ENCODE data around the gene CST5. TPM values are rescaled to one million over a fixed set of nuclear protein-coding genes. Genes with fewer than 3 reads are reported as not detected.
"Not testable (repeated sequence)": the region's sequence is repeated elsewhere in the genome, so short reads cannot be mapped to it uniquely, and the experiment has no call there.

CST5 gene
- total and polyA plus RNA-seq, 2 donors (not counting 3 experiments of a cell fraction or from before 2014, with no cell fraction given) = not detected

GRCh38 chr20:23907579-23907978 lies 28.0 kb upstream of the CST5 start:
- Histone ChIP-seq H4K20me1 (replicated peaks; ENCODE audit: control insufficient read depth, extremely low read depth, insufficient read depth, low read length) (no peaks in the 10 kb centered on the region), H3K36me3 (ENCODE audit: control insufficient read depth in 2 of 2, extremely low read depth in 1 of 2, insufficient read depth in 2 of 2, low read length in 2 of 2) (no peaks in the 10 kb centered on the region), H3K79me2 (ENCODE audit: control insufficient read depth, insufficient read depth, low read length) (no peaks in the 10 kb centered on the region), H3K9ac (replicated peaks; ENCODE audit: extremely low read depth, insufficient read depth, low read length) (no peak overlapping the region), H3K4me2 (ENCODE audit: insufficient read depth, low read length) (no peak overlapping the region), H3K27me3 (ENCODE audit: control insufficient read depth in 2 of 2, insufficient read depth in 2 of 2, low read length in 2 of 2) (no peaks in the 10 kb centered on the region), H3K9me3 (replicated peaks; ENCODE audit: control insufficient read depth, insufficient read depth, low read length) (no peaks in the 10 kb centered on the region), H3K9me1 (replicated peaks; ENCODE audit: control insufficient read depth, extremely low read depth, insufficient read depth, low read length) (no peaks in the 10 kb centered on the region), H3K27ac (ENCODE audit: insufficient read depth, low read depth, low read length) (no peak overlapping the region), H3K4me3 (replicated peaks in 1 of 3; ENCODE audit: insufficient read depth in 1 of 3, low read depth in 1 of 3, low read length in 3 of 3) (no peak overlapping the region), H3K4me1 (ENCODE audit: control insufficient read depth, extremely low read depth, insufficient read depth, low read length) (no peaks in the 10 kb centered on the region), H2AFZ (ENCODE audit: low read depth, low read length) (no peak overlapping the region)
- FAIRE-seq = no peak
- ChIA-PET POLR2A (no interaction called here), CTCF (no interaction called here)
- DNase-seq (ENCODE audit: low read depth, low spot score) = no peak
- no peak for TF ChIP-seq CTCF (IDR thresholded peaks at IDR 0.05; ENCODE audit: extremely low read depth in 1 of 2, insufficient read depth in 1 of 2, low read depth in 1 of 2, low read length in 2 of 2)
- no peak for TF ChIP-seq MYC (IDR thresholded peaks at IDR 0.05; ENCODE audit: low read depth, low read length)
- TF ChIP-seq GATA2 (IDR thresholded peaks at IDR 0.05; ENCODE audit: insufficient read depth, insufficient read length, low read depth, low read length) = no peak
- no peak for TF ChIP-seq FOS (IDR thresholded peaks at IDR 0.05; ENCODE audit: borderline replicate concordance, insufficient read depth, low read length)
- BruUV-seq (replicated peaks) = no TSS peak
- dilution Hi-C loops (cut with MboI; ENCODE audit: extremely low pct_ligation_motif_present, low sequenced_read_pairs) (no loop called here), intact Hi-C loops (cut with micrococcal nuclease) (no loop called here)

- H3K9me3 ChIP-seq (replicated peaks; ENCODE audit: control insufficient read depth, insufficient read depth, low read length); H2AFZ ChIP-seq (ENCODE audit: low read depth, low read length); H3K27me3 ChIP-seq (ENCODE audit: control insufficient read depth in 2 of 2, insufficient read depth in 2 of 2, low read length in 2 of 2); H3K9me1 ChIP-seq (replicated peaks; ENCODE audit: control insufficient read depth, extremely low read depth, insufficient read depth, low read length); POLR2A ChIA-PET; H3K4me2 ChIP-seq (ENCODE audit: insufficient read depth, low read length); H3K4me1 ChIP-seq (ENCODE audit: control insufficient read depth, extremely low read depth, insufficient read depth, low read length); H3K9ac ChIP-seq (replicated peaks; ENCODE audit: extremely low read depth, insufficient read depth, low read length); H4K20me1 ChIP-seq (replicated peaks; ENCODE audit: control insufficient read depth, extremely low read depth, insufficient read depth, low read length); H3K79me2 ChIP-seq (ENCODE audit: control insufficient read depth, insufficient read depth, low read length); H3K27ac ChIP-seq (ENCODE audit: insufficient read depth, low read depth, low read length); CTCF ChIA-PET; BruUV-seq (replicated peaks); H3K36me3 ChIP-seq (ENCODE audit: control insufficient read depth in 2 of 2, extremely low read depth in 1 of 2, insufficient read depth in 2 of 2, low read length in 2 of 2); DNase-seq (ENCODE audit: low read depth, low spot score); intact Hi-C loops (cut with micrococcal nuclease); FAIRE-seq; H3K4me3 ChIP-seq (replicated peaks in 1 of 3; ENCODE audit: insufficient read depth in 1 of 3, low read depth in 1 of 3, low read length in 3 of 3); dilution Hi-C loops (cut with MboI; ENCODE audit: extremely low pct_ligation_motif_present, low sequenced_read_pairs): not testable (repeated sequence)
Measured at GRCh38 chr20:23902396-23902795, 22.8 kb upstream of the CST5 start.

GRCh38 chr20:23890867-23891266 lies 11.3 kb upstream of the CST5 start:
- H3K27ac ChIP-seq (ENCODE audit: insufficient read depth, low read depth, low read length); FAIRE-seq; H3K36me3 ChIP-seq (ENCODE audit: control insufficient read depth in 2 of 2, extremely low read depth in 1 of 2, insufficient read depth in 2 of 2, low read length in 2 of 2); H3K4me2 ChIP-seq (ENCODE audit: insufficient read depth, low read length); dilution Hi-C loops (cut with MboI; ENCODE audit: extremely low pct_ligation_motif_present, low sequenced_read_pairs); DNase-seq (ENCODE audit: low read depth, low spot score); H3K4me3 ChIP-seq (replicated peaks in 1 of 3; ENCODE audit: insufficient read depth in 1 of 3, low read depth in 1 of 3, low read length in 3 of 3); H3K9me1 ChIP-seq (replicated peaks; ENCODE audit: control insufficient read depth, extremely low read depth, insufficient read depth, low read length); H4K20me1 ChIP-seq (replicated peaks; ENCODE audit: control insufficient read depth, extremely low read depth, insufficient read depth, low read length); H3K9me3 ChIP-seq (replicated peaks; ENCODE audit: control insufficient read depth, insufficient read depth, low read length); H3K9ac ChIP-seq (replicated peaks; ENCODE audit: extremely low read depth, insufficient read depth, low read length); H2AFZ ChIP-seq (ENCODE audit: low read depth, low read length); H3K27me3 ChIP-seq (ENCODE audit: control insufficient read depth in 2 of 2, insufficient read depth in 2 of 2, low read length in 2 of 2); H3K79me2 ChIP-seq (ENCODE audit: control insufficient read depth, insufficient read depth, low read length); H3K4me1 ChIP-seq (ENCODE audit: control insufficient read depth, extremely low read depth, insufficient read depth, low read length); POLR2A ChIA-PET; BruUV-seq (replicated peaks); intact Hi-C loops (cut with micrococcal nuclease): not testable (repeated sequence)
- CTCF ChIA-PET = interaction anchor here (0.6 to 1.0 kb wide), 2 partner anchors 107 to 208 kb away, joined by 3 to 4 read pairs; no protein-coding TSS in a partner anchor

Data from endothelial cell of umbilical vein (primary cell).